Esophagus (tissue), 2 donors: Measurements from ENCODE around the gene ERC2. TPM values are rescaled to one million over a fixed set of nuclear protein-coding genes. Genes with fewer than 3 reads are reported as not detected.

Source experiments
- H3K27ac ChIP-seq, 2 donors: one replicate each; pipeline ENCODE4 v1.5.1; 2013; ENCODE audit warnings: low read depth in 2 of 2, mild to moderate bottlenecking in 2 of 2, inconsistent platforms in 1 of 2, low read length in 1 of 2, moderate library complexity in 1 of 2
- H3K27me3 ChIP-seq, 2 donors: one replicate each; pipeline ENCODE4 v1.6.1; 2013; ENCODE audit warnings: low read length in 2 of 2, control low read depth in 1 of 2, mild to moderate bottlenecking in 1 of 2; ENCODE audit not compliant: insufficient read depth in 2 of 2, control insufficient read depth in 1 of 2
- H3K36me3 ChIP-seq, 2 donors: one replicate each; pipeline ENCODE4 v1.6.1; 2013; ENCODE audit warnings: low read length in 1 of 2; ENCODE audit not compliant: control insufficient read depth in 2 of 2, insufficient read depth in 2 of 2
- H3K4me1 ChIP-seq, 2 donors: one replicate each; pipeline ENCODE4 v1.6.1; 2013; ENCODE audit warnings: low read length in 1 of 2; ENCODE audit not compliant: control insufficient read depth in 2 of 2, insufficient read depth in 2 of 2
- H3K4me3 ChIP-seq, 2 donors: one replicate each; pipeline ENCODE4 v1.5.1; 2013; ENCODE audit warnings: low read length in 2 of 2, mild to moderate bottlenecking in 2 of 2, low read depth in 1 of 2, moderate library complexity in 1 of 2
- H3K9me3 ChIP-seq, 2 donors: one replicate each; pipeline ENCODE4 v1.6.1; 2013; ENCODE audit warnings: mild to moderate bottlenecking in 2 of 2, low read depth in 1 of 2, low read length in 1 of 2, moderate library complexity in 1 of 2; ENCODE audit not compliant: control insufficient read depth in 2 of 2, insufficient read depth in 1 of 2
- WGBS, 2 donors: extraction: QIAGEN DNeasy Blood & Tissue Kit; methylation state at CpG; one replicate each; pipeline ENCODE4 v1.1.7; 2013; 5-methylcytosine and 5-hydroxymethylcytosine counted together
- polyA plus RNA-seq, 2 donors: library from polyadenylated mRNA; stranded (reverse); fragments of 200-250 nt; gene quantifications; one replicate each; pipeline ENCODE4 v1.2.3, GENCODE V29; 2013
- donor health status: healthy with polysubstance abuse.
- donor health status: Bipolar disorder and iron deficiency.

Gene ERC2
- polyA plus RNA-seq, 2 donors, result 0.18 to 0.20 TPM

DNA sequence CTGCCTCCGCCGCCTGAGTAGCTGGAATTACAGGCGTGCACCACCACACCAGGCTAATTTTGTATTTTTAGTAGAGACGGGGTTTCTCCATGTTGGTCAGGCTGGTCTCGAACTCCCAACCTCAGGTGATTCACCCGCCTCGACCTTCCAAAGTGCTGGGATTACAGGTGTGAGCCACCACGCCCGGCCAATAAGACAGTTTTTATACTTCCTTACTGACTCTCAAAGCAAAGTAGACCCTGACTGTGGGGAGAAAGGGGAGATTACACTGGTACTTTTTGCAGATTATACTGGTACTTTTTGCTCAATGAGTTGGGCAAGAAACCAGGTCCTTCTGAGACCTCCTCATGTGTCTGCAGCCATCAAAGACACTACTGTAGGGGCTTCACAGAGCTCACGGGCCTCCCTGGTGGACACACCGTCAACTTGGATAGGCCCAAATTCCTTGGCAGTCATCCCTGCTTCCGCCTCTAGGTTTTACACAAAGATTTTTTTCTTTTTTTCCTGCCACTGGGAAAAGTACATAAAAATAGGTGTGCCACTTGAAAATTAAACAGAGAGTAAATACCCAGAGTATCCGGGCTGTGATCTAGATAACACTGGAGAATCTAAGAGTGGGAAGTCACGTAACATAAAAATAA, 837.9 kb downstream of the ERC2 start:
- H3K36me3 ChIP-seq, result no peaks in the 10 kb centered on the region
- H3K4me3 ChIP-seq, result no peak overlapping the region
- H3K4me1 ChIP-seq, result no peaks in the 10 kb centered on the region
- no peaks in the 10 kb centered on the region for H3K27me3 ChIP-seq
- no peak overlapping the region for H3K27ac ChIP-seq
- WGBS, 2 donors, result 87% methylated on average over 14 of the region's 14 CpGs
- H3K9me3 ChIP-seq, result no peaks in the 10 kb centered on the region

- Histone ChIP-seq H3K36me3 (no peaks in the 10 kb centered on the region), H3K4me1 (no peaks in the 10 kb centered on the region), H3K27me3 (no peaks in the 10 kb centered on the region), H3K27ac (no peak overlapping the region), H3K9me3 (no peaks in the 10 kb centered on the region), H3K4me3 (no peak overlapping the region)
- 21 to 24% methylated on average over 1 of the region's 1 CpG for WGBS, 2 donors
Observed at GRCh38 chr3:55629432-55629831, 838.8 kb downstream of the ERC2 start.

DNA sequence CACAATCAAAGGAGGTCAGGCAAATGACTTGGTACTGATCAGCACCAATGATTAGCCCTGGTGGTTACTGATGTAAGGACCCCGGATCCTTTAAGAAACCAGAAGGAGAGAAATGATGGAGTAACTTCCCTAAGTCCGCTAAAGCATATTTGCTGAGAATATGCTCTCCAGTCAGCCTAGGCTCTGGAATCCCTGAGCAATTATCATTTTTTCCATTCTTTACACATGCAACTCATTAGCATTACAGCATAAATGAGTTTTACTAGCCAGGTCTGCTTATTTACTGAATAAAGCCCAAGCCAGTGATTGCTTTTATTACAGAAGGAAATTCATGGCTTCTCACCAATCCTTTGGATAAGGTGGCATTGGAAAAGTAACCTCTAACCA, 842.0 kb downstream of the ERC2 start:
- Histone ChIP-seq H3K4me1 (no peaks in the 10 kb centered on the region), H3K27ac (no peak overlapping the region), H3K27me3 (no peaks in the 10 kb centered on the region), H3K4me3 (no peak overlapping the region), H3K9me3 (no peaks in the 10 kb centered on the region), H3K36me3 (no peaks in the 10 kb centered on the region)
- WGBS, 2 donors, result 79 to 89% methylated on average over 2 of the region's 2 CpGs

GRCh38 chr3:55624238-55624637, 844.0 kb downstream of the ERC2 start:
- Histone ChIP-seq H3K27ac (no peak overlapping the region), H3K9me3 (no peaks in the 10 kb centered on the region), H3K4me3 (no peak overlapping the region), H3K4me1 (no peaks in the 10 kb centered on the region), H3K27me3 (no peaks in the 10 kb centered on the region), H3K36me3 (no peaks in the 10 kb centered on the region)
- WGBS, 2 donors, result 80 to 86% methylated on average over 7 of the region's 7 CpGs

DNA sequence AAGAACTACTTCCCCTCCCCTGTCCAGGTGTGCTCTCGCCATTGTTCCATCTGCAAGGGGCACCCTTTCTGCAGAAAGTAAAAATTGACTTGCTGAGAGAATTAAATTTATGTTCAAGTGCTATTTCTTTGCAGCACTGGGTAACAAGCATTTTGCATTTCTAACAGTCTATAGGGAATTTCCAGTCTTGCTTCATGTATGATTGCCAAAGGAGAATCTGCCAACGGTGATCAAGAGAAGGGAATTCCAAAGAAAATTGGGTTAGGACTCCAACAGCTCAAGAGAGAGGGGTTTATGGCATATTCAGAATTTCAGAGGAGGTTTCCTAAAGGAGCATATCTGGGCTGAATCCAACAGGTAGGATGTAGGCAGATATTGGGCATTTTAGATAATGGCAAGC, 844.5 kb downstream of the ERC2 start:
- Histone ChIP-seq H3K4me1 (no peaks in the 10 kb centered on the region), H3K27ac (no peak overlapping the region), H3K36me3 (no peaks in the 10 kb centered on the region), H3K4me3 (no peak overlapping the region), H3K27me3 (no peaks in the 10 kb centered on the region), H3K9me3 (no peaks in the 10 kb centered on the region)
- 60 to 63% methylated on average over 2 of the region's 2 CpGs for WGBS, 2 donors

GRCh38 chr3:55622733-55623132, 845.5 kb downstream of the ERC2 start:
- no peaks in the 10 kb centered on the region for H3K4me1 ChIP-seq
- no peak overlapping the region for H3K4me3 ChIP-seq
- 79 to 85% methylated on average over 3 of the region's 3 CpGs for WGBS, 2 donors
- H3K36me3 ChIP-seq, result no peaks in the 10 kb centered on the region
- no peaks in the 10 kb centered on the region for H3K27me3 ChIP-seq
- no peaks in the 10 kb centered on the region for H3K9me3 ChIP-seq
- peak overlapping the region in 1 of 2 donors; percentile 9 for H3K27ac ChIP-seq

DNA sequence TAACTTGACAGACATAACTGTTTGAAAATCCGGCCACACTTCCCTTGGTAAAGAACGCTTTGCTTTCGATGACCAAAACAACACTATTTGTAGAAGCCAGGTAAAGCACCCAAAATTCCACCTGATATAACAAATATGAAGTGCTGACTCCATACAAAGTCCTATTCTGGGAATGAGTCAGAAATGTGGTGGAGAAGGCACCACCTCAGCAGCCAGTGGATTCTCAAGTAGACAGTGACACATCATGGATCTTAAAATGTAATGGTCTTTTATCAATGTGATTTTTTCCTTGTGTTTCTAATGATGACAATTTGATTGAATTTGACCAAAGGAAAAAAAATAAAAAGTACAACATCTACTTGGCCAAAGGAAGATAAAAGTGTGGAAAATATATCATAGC, 846.2 kb downstream of the ERC2 start:
- Histone ChIP-seq H3K9me3 (no peaks in the 10 kb centered on the region), H3K27me3 (no peaks in the 10 kb centered on the region), H3K4me3 (no peak overlapping the region), H3K27ac (no peak overlapping the region), H3K4me1 (no peaks in the 10 kb centered on the region), H3K36me3 (no peaks in the 10 kb centered on the region)
- 88 to 96% methylated on average over 3 of the region's 3 CpGs for WGBS, 2 donors

DNA sequence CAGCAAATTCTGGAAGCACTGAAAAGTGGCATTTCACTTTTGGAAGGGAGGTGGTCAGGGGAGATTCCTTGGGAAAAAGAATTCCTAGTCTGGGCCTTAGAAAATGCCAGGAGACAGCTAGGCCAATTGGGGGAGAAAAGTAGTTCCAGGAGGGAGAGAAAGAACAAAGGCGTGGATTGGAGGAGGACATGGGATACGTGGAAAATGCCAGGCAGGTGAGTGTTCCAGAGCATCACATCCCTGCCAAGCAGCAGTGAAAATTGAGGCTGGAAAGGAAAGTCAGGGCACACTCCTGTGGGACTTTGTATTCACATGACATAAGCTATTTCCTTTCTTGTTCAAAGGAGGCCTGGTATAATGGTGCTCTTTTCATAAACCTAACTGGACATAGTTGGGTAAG, 846.6 kb downstream of the ERC2 start:
- H3K9me3 ChIP-seq, result no peaks in the 10 kb centered on the region
- no peak overlapping the region for H3K4me3 ChIP-seq
- H3K4me1 ChIP-seq, result no peaks in the 10 kb centered on the region
- WGBS, 2 donors, result 81 to 89% methylated on average over 2 of the region's 2 CpGs
- H3K27ac ChIP-seq, result no peak overlapping the region
- no peaks in the 10 kb centered on the region for H3K36me3 ChIP-seq
- H3K27me3 ChIP-seq, result no peaks in the 10 kb centered on the region

DNA sequence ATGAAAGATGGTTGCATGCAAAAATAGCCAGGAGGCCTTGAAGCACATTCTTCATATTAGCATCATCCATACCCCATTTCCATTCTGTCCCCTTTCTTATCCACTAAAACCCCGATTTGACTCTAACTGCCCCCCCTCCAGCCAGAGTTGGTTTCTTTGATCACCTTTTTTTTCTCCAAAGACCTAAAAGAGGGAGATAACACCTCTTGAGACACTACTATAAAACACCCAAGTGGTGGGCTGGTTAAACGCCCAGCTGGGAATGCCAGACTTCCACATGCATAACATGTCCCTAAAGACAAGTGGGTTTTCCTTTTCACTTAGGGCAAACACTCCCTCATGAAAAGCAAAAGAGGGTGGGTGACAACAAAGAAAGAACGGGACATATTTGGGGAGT, 847.2 kb downstream of the ERC2 start:
- Histone ChIP-seq H3K9me3 (no peaks in the 10 kb centered on the region), H3K36me3 (no peaks in the 10 kb centered on the region), H3K27me3 (no peaks in the 10 kb centered on the region), H3K27ac (no peak overlapping the region), H3K4me1 (no peaks in the 10 kb centered on the region), H3K4me3 (no peak overlapping the region)
- WGBS, 2 donors, result 84 to 87% methylated on average over 3 of the region's 3 CpGs

DNA sequence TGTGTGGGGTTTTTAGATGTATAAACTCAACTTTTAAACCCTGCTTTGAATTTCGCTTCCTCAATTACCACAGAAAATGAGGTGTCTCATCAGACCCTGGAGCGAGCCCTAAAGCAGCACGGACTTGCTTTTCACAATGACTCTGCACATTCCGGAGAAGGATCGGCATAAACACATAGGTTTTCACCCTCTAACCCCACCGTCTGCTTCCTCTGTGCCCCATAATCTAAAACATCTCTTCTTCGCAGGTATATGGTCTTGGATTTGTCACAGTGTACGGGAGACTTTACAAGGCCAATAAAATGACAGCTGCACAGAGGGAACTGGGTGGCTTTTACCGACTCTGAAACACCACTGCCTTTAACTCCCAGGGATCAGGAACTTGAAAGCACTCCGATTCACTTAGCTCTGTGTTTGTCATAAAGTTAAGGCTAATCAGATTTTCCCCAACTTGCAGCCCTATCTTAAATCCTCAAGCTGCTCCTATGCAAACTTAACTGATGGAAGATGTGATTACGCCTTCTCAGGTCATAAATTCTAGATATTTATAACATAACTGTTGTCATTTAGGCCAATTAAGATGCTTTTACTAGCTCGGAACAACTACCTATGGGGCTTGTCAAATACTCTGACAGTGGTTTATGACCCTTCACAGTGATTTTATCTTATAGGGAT, 847.8 kb downstream of the ERC2 start:
- Histone ChIP-seq H3K4me1 (no peaks in the 10 kb centered on the region), H3K9me3 (no peaks in the 10 kb centered on the region), H3K36me3 (no peaks in the 10 kb centered on the region), H3K4me3 (no peak overlapping the region), H3K27me3 (no peaks in the 10 kb centered on the region), H3K27ac (peak overlapping the region in 1 of 2 donors; percentile 13)
- 78 to 82% methylated on average over 12 of the region's 12 CpGs for WGBS, 2 donors
